Activated CD8-positive, alpha-beta memory T cell treated with anti-CD3 and anti-CD28 coated beads for 4 hours (primary cell): ENCODE data around the gene MYH9.

Source experiments
- DNase-seq, 2 donors: peaks; one replicate each; pipeline ENCODE4 v3.0.0-alpha.2; 2020; ENCODE audit warnings: low read depth in 2 of 2

MYH9 gene

DNA sequence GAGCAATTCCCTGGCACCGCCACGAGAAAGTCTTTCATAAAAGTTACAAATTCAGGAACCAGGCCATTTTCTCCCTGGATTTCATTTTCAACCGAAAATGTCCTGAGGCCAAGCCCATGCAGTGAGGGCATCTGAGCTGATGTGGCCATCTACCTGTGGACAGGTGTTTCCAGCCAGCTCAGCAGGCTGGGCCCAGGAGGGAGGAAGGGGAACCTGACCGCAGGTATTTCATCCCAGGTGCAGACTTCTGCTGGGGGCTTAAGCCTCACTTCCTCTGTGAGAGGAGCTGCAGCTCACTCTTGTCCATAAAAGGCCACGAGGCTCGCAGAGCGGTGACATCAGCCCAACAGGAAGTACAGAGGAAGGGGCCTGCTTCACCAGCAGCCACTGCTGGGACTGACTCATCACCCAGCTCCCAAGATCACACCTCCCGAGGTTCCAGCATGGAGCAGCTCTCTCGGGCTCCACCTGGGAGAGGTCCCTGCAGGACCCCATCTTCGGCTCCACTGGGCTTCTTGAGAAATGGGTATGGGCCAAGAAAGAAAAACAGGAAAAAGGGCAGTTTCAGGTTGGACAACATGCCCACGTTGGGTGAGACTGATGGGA lies 56.4 kb downstream of the MYH9 start:
- peak in 1 of 2 donors; percentile 72 for DNase-seq

GRCh38 chr22:36330655-36331305 lies 57.0 kb downstream of the MYH9 start:
- DNase-seq, result no peak

GRCh38 chr22:36330127-36330526 lies 57.6 kb downstream of the MYH9 start:
- DNase-seq, result no peak

GRCh38 chr22:36329254-36330078 lies 58.3 kb downstream of the MYH9 start:
- peak; percentile 73 to 82 for DNase-seq

DNA sequence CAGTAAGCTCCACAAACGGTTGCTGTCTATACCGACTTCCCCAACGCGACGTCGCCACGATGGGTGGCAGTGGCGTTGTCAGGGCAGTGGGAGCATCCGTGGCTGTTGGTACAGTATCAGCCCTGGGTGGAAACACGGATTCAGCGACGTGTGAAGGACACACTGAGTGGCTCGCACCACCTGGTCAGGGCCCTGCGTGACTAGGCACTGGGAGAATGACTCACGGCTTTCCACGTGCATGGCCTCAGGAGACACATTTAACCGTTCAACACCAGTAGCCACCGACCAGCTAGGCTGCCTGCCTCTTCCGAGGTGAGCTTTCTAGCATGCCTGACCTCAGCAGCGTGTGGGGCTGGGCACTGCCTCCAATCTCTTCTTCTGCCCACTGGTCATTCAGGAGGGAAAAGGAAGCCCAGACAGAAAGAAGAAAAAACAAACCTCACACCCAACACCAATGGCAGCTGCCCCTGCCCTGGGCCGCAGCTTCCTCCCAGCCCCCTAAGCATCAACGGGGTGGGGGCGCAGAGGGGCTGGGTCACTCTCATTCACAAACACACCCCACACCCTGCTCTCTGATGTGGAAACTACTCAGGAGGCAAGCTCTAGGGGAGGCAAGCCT lies 59.0 kb downstream of the MYH9 start:
- DNase-seq, result peak in 1 of 2 donors; percentile 50

- no peak for DNase-seq
Measured at GRCh38 chr22:36327922-36328551, 59.7 kb downstream of the MYH9 start.

- DNase-seq, result no peak
Measured at GRCh38 chr22:36326178-36327161, 61.3 kb downstream of the MYH9 start.

DNA sequence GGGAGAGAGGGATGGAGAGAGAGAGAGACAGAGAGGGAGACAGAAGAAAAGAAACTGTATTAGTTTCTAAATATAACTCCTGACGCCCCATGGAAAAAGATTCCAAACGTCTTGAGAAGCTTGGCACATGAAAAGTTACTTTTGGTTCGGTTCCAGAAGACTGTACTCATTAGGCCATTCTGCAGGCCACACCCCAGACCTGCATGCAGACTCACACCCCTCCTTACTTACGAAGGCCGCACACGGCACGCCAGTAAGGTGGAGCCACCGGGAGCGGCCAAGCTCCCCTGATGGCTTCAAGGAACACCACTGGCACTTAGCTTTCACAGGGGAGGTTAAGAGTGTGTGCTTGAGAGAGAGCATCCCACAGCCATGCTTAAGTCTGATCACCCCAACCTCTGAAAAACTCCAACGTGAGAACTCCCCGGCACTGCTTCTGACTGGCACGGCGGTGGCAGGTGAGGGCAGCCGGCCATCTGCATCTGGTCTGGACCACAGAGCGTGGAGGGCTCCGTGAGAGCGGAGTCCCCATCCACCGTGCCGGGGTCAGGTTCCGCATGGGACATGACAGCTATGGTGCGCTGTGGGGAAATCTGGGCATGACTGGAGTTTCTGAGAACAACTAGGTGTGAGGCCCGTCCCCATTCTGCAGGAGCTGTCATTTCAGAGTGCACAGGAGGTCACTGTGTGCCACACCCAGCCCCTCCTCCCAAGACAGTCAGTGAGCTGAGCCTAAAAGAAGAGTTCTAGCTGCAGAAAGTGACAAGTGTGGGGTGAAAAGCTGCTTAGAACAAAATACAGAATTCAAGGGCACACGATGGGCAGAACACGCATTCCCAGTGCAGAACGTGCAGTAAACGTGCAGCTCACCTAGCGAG lies 62.4 kb downstream of the MYH9 start:
- no peak for DNase-seq

GRCh38 chr22:36324414-36324813 lies 63.4 kb downstream of the MYH9 start:
- no peak for DNase-seq

DNA sequence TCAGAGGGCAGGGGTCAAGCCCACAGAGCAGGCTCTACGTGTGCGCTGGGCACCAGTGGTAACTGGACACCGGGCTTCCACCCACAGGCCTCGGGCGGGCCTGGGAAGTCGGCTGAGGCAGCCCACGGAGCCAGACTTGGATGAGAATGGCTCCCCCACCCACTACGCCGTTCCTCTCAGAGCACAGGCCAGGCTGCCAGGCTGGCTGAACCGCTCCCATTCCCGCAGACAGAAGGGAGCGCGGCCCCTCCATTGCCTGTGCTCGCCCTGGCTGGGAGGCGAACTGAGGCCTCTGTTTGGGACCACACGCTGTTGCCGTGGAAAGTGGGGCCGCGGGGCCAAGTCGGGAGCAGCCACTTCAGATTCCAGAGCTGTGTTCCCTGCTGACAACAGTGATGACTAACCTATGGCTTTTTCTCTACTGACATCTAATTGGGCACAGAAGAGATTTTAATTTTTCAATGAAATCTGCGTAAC lies 63.9 kb downstream of the MYH9 start:
- no peak for DNase-seq

- no peak for DNase-seq
Measured at GRCh38 chr22:36323182-36323854, 64.4 kb downstream of the MYH9 start.

GRCh38 chr22:36322602-36322915 lies 65.2 kb downstream of the MYH9 start:
- no peak for DNase-seq

GRCh38 chr22:36321797-36322601 lies 65.8 kb downstream of the MYH9 start:
- no peak for DNase-seq

GRCh38 chr22:36320553-36320952 lies 67.2 kb downstream of the MYH9 start:
- DNase-seq, result no peak

DNA sequence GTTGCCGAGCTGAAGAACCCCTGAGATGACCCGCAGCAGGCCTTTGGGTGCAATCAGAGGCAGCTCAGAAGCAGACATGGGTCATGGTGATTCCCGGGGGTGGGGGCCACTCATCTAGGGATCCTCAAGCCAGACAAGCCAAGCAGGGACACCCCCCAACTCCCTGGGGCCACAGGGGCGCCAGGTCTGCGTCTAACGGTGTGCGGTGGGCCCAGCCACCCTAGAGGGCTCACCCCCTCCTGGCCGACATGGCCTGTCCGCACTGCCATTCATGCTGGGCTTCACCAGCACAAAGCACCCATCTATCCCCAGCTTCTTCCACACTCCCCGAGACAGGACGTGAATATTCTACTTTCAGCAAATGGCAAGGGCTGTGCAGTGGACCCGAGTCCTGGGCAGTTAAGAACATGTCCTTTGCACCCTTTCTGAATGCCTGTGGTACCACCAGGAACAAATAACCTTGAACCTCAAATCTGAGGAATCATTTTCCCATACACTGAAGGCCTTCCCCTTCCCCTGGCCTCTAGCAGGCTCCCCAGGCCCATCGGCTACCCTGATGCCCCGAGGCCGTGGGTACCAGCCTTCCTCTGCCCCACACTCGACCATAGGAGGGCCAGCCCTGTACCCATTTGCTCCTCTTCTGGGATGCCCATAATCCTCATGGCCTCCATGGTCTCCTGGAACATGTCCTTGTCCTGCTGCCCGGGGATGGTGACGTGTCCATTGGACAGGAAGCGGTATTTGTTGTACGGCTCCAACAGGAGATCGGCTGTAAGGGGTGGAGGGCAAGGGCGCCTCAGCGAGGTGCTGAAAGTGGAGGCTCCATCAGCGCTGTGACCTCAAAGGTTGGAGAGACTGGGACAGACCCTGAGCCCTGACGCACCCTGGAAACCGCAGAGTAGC lies 67.9 kb downstream of the MYH9 start:
- no peak for DNase-seq

DNA sequence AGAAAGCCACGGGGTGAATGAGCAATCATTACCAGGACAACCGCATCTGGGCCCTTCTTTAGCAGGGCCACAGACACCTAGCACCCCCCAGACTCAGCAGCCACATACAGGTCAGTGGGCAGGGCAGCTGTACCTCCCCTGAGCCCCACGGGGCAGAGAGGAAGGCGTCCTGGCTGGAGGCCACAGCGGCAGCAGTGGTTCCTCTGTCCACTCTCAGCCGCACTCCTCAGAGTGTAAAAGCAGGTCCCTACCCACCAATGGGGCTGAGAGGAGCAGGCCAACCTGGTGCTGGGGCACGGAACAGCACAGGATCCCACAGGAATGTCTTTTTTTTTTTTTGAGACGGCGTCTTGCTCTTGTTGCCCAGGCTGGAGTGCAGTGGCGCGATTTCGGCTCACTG lies 69.3 kb downstream of the MYH9 start:
- DNase-seq, result no peak

- DNase-seq, result no peak
Measured at GRCh38 chr22:36317658-36318271, 70.0 kb downstream of the MYH9 start.
